Activated CD4-positive, alpha-beta T cell treated with anti-CD3 and anti-CD28 coated beads for 24 hours (primary cell): Measurements from ENCODE around the gene NBPF11.
"Not testable (repeated sequence)": the region's sequence is repeated elsewhere in the genome, so short reads cannot be mapped to it uniquely, and the experiment has no call there.

Source experiments
- DNase-seq, 2 donors: peaks; one replicate each; pipeline ENCODE4 v3.0.0-alpha.2; 2020; ENCODE audit warnings: low read depth in 2 of 2

NBPF11 gene

DNA sequence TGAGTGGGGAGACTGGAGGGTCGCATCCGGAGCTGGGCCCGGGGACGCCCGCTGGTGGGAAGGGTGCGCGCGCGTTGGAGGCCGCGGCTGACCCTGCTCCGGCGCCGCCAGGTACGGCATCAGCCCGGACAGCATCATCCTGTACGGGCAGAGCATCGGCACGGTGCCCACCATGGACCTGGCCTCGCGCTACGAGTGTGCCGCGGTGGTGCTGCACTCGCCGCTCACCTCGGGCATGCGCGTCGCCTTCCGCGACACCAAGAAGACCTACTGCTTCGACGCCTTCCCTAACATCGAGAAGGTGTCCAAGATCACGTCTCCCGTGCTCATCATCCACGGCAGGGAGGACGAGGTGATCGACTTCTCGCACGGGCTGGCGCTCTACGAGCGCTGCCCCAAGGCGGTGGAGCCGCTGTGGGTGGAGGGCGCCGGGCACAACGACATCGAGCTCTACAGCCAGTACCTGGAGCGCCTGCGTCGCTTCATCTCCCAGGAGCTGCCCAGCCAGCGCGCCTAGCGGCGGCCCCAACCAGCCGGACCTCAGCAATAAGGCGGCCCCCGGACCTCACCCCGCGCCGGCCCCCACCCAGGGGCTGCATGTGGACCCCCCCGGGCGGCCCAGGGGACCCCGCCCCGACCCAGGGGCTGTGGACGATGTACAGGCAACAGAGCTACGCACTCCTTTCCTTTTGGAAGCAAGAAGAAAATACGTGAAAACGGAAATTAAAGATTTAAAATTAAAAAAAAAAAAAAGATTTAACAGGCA is 2.8 kb downstream of the NBPF11 start:
- DNase-seq: not testable (repeated sequence)

GRCh38 chr1:148147052-148147838 is 4.8 kb downstream of the NBPF11 start:
- DNase-seq: not testable (repeated sequence)

GRCh38 chr1:148146191-148146997 is 5.7 kb downstream of the NBPF11 start:
- not testable (repeated sequence) for DNase-seq

DNA sequence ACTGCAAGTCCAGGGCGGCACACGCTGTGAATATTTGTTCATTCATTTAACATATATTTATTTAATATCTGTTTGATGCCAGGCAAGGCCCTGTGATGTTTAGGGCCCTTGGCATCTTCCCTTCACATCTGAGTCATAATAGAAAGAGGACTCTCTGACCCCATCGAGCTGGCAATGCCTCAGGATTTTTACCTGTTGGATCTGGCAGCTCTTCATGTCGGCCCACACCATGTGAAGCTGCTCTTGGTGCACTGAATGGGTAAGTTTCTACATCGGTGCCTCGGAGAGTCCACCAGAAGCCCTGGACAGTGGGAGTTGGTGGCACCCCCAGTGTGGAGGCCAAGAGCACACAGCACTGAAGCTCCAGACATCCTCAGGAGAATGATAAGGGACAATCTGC is 8.9 kb downstream of the NBPF11 start:
- not testable (repeated sequence) for DNase-seq

GRCh38 chr1:148141936-148142335 is 10.1 kb downstream of the NBPF11 start:
- not testable (repeated sequence) for DNase-seq

DNA sequence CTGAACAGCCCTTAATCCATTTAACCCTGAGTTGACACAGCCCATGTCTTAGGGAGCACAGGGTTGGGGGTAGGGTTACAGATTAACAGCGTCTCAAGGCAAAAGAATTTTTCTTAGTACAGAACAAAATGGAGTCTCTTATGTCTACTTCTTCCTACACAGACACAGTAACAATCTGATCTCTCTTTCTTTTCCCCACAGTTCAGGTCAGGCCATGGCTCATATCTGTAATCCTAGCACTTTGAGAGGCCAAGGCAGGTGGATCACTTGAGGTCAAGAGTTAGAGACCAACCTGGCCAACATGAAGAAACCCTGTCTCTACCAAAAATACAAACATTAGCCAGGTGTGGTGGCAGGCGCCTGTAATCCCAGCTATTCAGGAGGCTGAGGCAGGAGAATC is 13.5 kb downstream of the NBPF11 start:
- not testable (repeated sequence) for DNase-seq

DNA sequence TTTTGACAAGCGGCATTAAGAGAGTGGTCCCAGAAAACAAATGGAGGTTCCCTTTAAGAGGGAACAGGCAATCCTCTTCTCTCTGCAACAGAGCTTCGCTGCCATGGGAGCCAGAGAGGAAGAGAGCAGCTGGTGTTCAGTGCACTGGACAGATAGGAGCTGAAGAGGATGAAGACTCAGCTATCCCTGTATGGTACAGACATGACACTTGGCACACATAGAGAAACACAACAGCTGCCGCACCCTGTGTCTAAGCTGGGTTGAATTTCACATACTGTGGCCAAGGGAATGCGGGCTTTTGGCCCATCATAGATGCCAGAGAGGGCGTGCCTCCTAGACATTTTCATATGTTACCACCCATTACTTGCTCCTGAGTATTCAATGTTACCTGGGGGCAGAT is 29.7 kb downstream of the NBPF11 start:
- not testable (repeated sequence) for DNase-seq

GRCh38 chr1:148120395-148120794 is 31.7 kb downstream of the NBPF11 start:
- DNase-seq: not testable (repeated sequence)

DNA sequence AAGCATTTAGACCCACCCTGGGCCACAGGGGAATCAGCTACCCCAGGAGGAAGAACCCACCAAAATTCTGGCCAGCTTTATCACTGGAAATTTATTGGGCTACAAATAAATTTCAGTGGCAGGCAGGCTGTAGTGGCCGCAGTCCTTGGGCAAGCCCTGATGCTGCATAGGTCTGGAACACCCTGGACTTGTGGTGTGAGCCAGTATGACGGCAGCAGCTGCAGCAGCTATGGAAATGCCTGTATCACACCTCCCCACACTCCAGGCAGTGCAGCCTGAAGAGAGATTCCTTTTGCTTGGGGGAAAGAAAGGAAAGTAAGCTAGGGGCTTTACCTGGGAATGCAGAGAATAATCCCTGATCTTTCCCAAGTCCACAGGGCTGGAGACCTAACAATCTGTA is 56.3 kb downstream of the NBPF11 start:
- DNase-seq: not testable (repeated sequence)

GRCh38 chr1:148086196-148086595 is 65.9 kb downstream of the NBPF11 start:
- not testable (repeated sequence) for DNase-seq

- DNase-seq: not testable (repeated sequence)
Measured at GRCh38 chr1:148081205-148081604, 70.9 kb downstream of the NBPF11 start.

DNA sequence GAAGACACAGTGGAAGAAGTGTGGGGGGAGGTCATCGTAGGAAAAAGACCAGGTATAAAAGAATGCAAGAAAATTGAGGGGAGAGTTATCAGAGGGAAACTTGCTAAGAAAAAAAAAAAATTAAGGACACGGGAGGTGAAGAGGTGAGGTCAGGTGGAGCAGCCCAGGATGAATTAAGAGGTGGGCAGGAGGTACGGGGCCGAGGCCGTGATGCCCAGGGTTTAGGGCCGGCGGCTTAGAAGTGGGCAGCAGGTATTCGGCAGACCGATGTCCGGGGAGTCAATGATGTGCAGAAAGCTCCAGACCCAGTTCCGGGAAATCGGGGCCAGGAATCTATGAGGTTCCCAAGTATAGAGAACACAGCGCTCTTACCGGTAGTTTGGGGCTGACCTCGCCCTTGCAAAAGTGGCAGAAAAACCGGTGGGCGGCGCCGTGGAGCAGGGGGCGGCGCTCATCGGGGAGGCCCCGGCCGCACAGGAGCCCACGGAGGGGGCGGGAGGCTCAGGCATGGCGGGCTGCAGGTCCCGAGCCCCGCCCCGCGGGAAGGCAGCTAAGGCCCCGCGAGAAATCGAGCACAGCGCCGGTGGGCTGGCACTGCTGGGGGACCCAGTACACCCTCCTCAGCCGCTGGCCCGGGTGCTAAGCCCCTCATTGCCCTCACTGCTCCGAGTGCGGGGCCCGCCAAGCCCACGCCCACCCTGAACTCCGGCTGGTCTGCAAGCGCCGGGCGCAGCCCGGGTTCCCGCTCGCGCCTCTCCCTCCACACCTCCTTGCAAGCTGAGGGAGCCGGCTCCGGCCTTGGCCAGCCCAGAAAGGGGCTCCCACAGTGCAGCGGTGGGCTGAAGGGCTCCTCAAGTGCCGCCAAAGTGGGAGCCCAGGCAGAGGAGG is 73.2 kb downstream of the NBPF11 start:
- not testable (repeated sequence) for DNase-seq

DNA sequence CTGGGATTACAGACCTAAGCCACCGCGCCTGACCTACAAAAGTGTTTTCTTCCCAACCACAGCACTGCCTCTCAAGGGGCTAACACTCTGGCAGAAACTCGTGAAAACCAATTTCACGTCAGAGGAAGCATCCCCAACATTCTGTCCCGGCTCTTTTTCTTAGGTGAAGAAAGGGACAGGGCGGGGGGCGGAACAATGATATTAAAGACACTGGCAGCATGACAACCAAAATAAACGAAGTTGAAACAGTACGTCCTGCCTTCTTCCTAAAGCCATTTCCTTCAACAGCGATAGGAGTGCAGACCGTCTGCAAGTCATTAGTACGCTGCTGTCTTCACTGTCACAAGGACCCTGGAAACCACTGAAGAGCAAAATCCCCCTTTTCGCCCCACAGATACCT is 74.0 kb downstream of the NBPF11 start:
- DNase-seq: not testable (repeated sequence)

GRCh38 chr1:148077458-148077857 is 74.6 kb downstream of the NBPF11 start:
- DNase-seq: not testable (repeated sequence)

- DNase-seq: not testable (repeated sequence)
Measured at GRCh38 chr1:148073392-148073791, 78.7 kb downstream of the NBPF11 start.

GRCh38 chr1:148068606-148069005 is 83.5 kb downstream of the NBPF11 start:
- DNase-seq: not testable (repeated sequence)

DNA sequence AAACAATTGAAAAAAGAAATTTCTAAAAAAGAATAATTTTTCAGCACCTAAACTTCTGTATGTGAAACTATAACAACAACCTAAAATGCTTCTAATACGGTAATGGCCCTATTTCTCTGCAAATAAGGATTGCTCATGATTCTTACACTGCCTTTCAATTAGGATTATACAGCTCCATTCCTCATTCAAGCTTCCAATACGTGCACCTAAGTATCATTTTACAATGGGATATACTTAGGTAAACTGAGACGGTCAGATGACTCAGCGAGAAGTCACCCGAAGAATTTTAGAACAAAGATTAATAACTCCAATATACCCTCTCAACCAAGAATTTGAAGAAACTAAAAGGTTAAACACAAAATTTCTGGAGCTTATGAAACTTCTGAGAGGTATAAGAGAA is 83.9 kb downstream of the NBPF11 start:
- not testable (repeated sequence) for DNase-seq

DNA sequence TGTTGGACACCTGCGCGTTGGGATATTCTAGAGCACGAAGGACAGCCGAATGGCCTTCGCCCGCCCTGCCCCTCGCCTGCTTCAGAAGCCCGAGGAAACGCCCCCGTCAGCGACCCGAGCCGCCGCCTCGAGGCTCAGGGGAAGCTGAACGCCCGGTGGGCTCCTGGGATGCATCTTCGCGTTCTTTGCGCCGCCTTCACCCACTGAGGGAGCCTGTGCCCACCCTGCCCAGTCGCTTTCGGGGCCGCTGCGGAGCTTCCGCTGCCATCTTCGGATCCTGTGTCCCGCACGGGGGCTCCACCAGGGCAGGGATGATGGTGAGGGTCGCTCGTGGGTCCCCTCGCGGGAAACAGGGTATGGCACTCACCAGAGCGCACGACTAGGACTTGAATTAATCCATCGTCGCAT is 91.8 kb downstream of the NBPF11 start:
- DNase-seq: not testable (repeated sequence)

DNA sequence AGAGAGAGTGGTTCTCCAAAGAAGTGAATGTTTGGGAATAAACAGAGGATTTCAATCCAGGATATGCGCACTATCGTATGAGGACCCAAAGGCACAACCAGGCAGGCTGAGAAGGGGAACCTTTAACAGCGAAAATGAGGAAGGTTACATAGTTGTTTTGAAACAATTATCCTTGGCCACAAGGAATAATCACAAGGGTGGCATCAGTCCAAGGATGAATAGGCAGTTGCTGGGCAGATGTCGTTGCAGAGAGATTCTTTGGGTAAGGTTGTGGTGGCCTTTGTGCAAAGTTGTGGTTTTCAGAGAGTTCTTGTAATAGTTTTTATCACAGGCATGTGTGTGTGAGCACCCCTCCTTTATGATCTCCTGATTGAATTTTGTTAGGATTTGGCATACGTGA is 94.7 kb downstream of the NBPF11 start:
- not testable (repeated sequence) for DNase-seq
